Measurements from ENCODE around the gene SNX24. TPM values are rescaled to one million over a fixed set of nuclear protein-coding genes. Genes with fewer than 3 reads are reported as not detected.

Gene SNX24
- total RNA-seq, 1 donor from 2014 or later: 21.0 TPM

- Histone ChIP-seq H3K79me2 (ENCODE audit: low read depth) (no peaks in the 10 kb centered on the region), H2AFZ (replicated peaks) (no peak overlapping the region), H3K4me3 (no peak overlapping the region), H3K27ac (no peak overlapping the region), H3K4me2 (no peak overlapping the region), H3K4me1 (no peaks in the 10 kb centered on the region), H4K20me1 (ENCODE audit: low read depth) (no peaks in the 10 kb centered on the region), H3K9ac (no peak overlapping the region), H3K36me3 (no peaks in the 10 kb centered on the region), H3F3A (ENCODE audit: low read depth) (no peaks in the 10 kb centered on the region), H3K27me3 (no peaks in the 10 kb centered on the region), H3K9me3 (ENCODE audit: low read depth) (no peaks in the 10 kb centered on the region)
- no peaks in the 10 kb centered on the region for H3K36me3 Mint-ChIP-seq
- DNase-seq (ENCODE audit: low spot score): no peak
- H3K4me1 Mint-ChIP-seq: no peaks in the 10 kb centered on the region
- H3K27me3 Mint-ChIP-seq (ENCODE audit: insufficient read depth, low read depth): no peaks in the 10 kb centered on the region
- peaks cover 2% of the 10 kb centered on the region for H3K9me3 Mint-ChIP-seq
- TF ChIP-seq EZH2phosphoT487 (IDR thresholded peaks at IDR 0.05): no peak
- no peak for TF ChIP-seq CTCF (IDR thresholded peaks at IDR 0.05)
- TF ChIP-seq EZH2 (IDR thresholded peaks at IDR 0.05): no peak
- H3K27ac Mint-ChIP-seq: no peak overlapping the region
- H3K4me3 Mint-ChIP-seq: no peak overlapping the region
Measured at GRCh38 chr5:122982376-122982775, 137.0 kb downstream of the SNX24 start.

- Histone ChIP-seq H3K4me2 (no peak overlapping the region), H3K9me3 (ENCODE audit: low read depth) (no peaks in the 10 kb centered on the region), H3K4me1 (no peaks in the 10 kb centered on the region), H3K9ac (no peak overlapping the region), H3K36me3 (no peaks in the 10 kb centered on the region), H3K27me3 (no peaks in the 10 kb centered on the region), H2AFZ (replicated peaks) (no peak overlapping the region), H3K79me2 (ENCODE audit: low read depth) (no peaks in the 10 kb centered on the region), H3K4me3 (no peak overlapping the region), H3F3A (ENCODE audit: low read depth) (no peaks in the 10 kb centered on the region), H4K20me1 (ENCODE audit: low read depth) (no peaks in the 10 kb centered on the region), H3K27ac (no peak overlapping the region)
- Mint-ChIP-seq H3K4me3 (no peak overlapping the region), H3K9me3 (peaks cover 2% of the 10 kb centered on the region), H3K27ac (no peak overlapping the region), H3K36me3 (no peaks in the 10 kb centered on the region), H3K27me3 (ENCODE audit: insufficient read depth, low read depth) (no peaks in the 10 kb centered on the region), H3K4me1 (no peaks in the 10 kb centered on the region)
- TF ChIP-seq CTCF (IDR thresholded peaks at IDR 0.05) (no peak), EZH2 (IDR thresholded peaks at IDR 0.05) (no peak), EZH2phosphoT487 (IDR thresholded peaks at IDR 0.05) (no peak)
- DNase-seq (ENCODE audit: low spot score): no peak
Measured at GRCh38 chr5:122984425-122984824, 139.0 kb downstream of the SNX24 start.

GRCh38 chr5:122985006-122985700, 139.7 kb downstream of the SNX24 start:
- Histone ChIP-seq H3K36me3 (no peaks in the 10 kb centered on the region), H3K27ac (no peak overlapping the region), H2AFZ (replicated peaks) (no peak overlapping the region), H3K9ac (no peak overlapping the region), H3K4me2 (no peak overlapping the region), H3K27me3 (no peaks in the 10 kb centered on the region), H3K4me3 (no peak overlapping the region), H3F3A (ENCODE audit: low read depth) (no peaks in the 10 kb centered on the region), H4K20me1 (ENCODE audit: low read depth) (no peaks in the 10 kb centered on the region), H3K79me2 (ENCODE audit: low read depth) (no peaks in the 10 kb centered on the region), H3K9me3 (ENCODE audit: low read depth) (no peaks in the 10 kb centered on the region), H3K4me1 (no peaks in the 10 kb centered on the region)
- H3K4me3 Mint-ChIP-seq: no peak overlapping the region
- no peaks in the 10 kb centered on the region for H3K9me3 Mint-ChIP-seq
- no peaks in the 10 kb centered on the region for H3K36me3 Mint-ChIP-seq
- no peaks in the 10 kb centered on the region for H3K4me1 Mint-ChIP-seq
- H3K27me3 Mint-ChIP-seq (ENCODE audit: insufficient read depth, low read depth): no peaks in the 10 kb centered on the region
- TF ChIP-seq CTCF (IDR thresholded peaks at IDR 0.05) (no peak), EZH2 (IDR thresholded peaks at IDR 0.05) (no peak), EZH2phosphoT487 (IDR thresholded peaks at IDR 0.05) (no peak)
- no peak for DNase-seq (ENCODE audit: low spot score)
- H3K27ac Mint-ChIP-seq: no peak overlapping the region

All from neural progenitor cell (in vitro differentiated cells).